Kidney (tissue), 14 donors: Measurements from ENCODE around the gene TMEM33. TPM values are rescaled to one million over a fixed set of nuclear protein-coding genes. Genes with fewer than 3 reads are reported as not detected.

Experiments
- DNase-seq, 5 donors: peaks; one replicate each; pipeline ENCODE4 v3.0.0-alpha.2; 2013 to 2020
- FAIRE-seq: peaks from 2 replicates; lab custom pipeline; 2012; peaks lifted over from hg19 to GRCh38; lab: Jason Lieb, UNC
- H3K27ac ChIP-seq, 2 donors: one replicate each; pipeline ENCODE4 v1.7.0; 2013; ENCODE audit warnings: low read depth in 2 of 2, low read length in 2 of 2, inconsistent platforms in 1 of 2
- H3K27me3 ChIP-seq: one replicate; pipeline ENCODE4 v1.7.1; 2013; ENCODE audit warnings: low read length, inconsistent platforms; ENCODE audit not compliant: control insufficient read depth, insufficient read depth
- H3K36me3 ChIP-seq, 3 donors: one replicate each; pipeline versions ENCODE4 v1.7.0 to v1.7.1; 2013; ENCODE audit warnings: low read length in 3 of 3, control low read depth in 1 of 3, inconsistent platforms in 1 of 3; ENCODE audit not compliant: insufficient read depth in 3 of 3, control insufficient read depth in 2 of 3
- H3K4me1 ChIP-seq, 3 donors: one replicate each; pipeline versions ENCODE4 v1.7.0 to v1.7.1; 2013; ENCODE audit warnings: low read length in 3 of 3, inconsistent platforms in 1 of 3, low read depth in 1 of 3; ENCODE audit not compliant: control insufficient read depth in 2 of 3, insufficient read depth in 2 of 3
- H3K4me3 ChIP-seq, 3 donors: one replicate each; pipeline versions ENCODE4 v1.7.0 to v1.8.1; 2013; ENCODE audit warnings: low read length in 3 of 3, control low read depth in 1 of 3, inconsistent platforms in 1 of 3
- H3K9ac ChIP-seq, 3 donors: one replicate each; pipeline versions ENCODE4 v1.7.0 to v1.7.1; 2013; ENCODE audit warnings: low read length in 3 of 3, control low read depth in 1 of 3, inconsistent platforms in 1 of 3
- H3K9me3 ChIP-seq, 3 donors: one replicate each; pipeline versions ENCODE4 v1.7.0 to v1.7.1; 2013; ENCODE audit warnings: low read length in 3 of 3, control low read depth in 1 of 3, inconsistent platforms in 1 of 3; ENCODE audit not compliant: control insufficient read depth in 2 of 3, insufficient read depth in 1 of 3
- intact Hi-C: fragments of 100-400 bp; cut with DNase I; formaldehyde crosslinking; loops from one replicate; pipeline ENCODE4 v1.11.1; 2022
- polyA plus RNA-seq: library from polyadenylated mRNA; stranded (reverse); fragments of 350-450 nt; fragmentation: Illumina TruSeq; extraction: RNeasy Lipid Tissue Mini Kit (QIAGEN cat#74804); gene quantifications from one replicate; pipeline ENCODE4 v1.2.3, GENCODE V29; 2014; ENCODE audit warnings: low read depth, low replicate concordance; ENCODE audit not compliant: insufficient read depth
- total RNA-seq: library from RNA; stranded (reverse); fragmentation: NEBNext Ultra II Directional; extraction: Animal tissue kit (Norgen Biotek cat#: 25700); gene quantifications from one replicate; pipeline ENCODE4 v1.2.1, GENCODE V29; 2021
- TF ChIP-seq, protein P1 (sequence below): IDR thresholded peaks from 3 replicates; pipeline ENCODE4 v1.5.1; 2012; ENCODE audit warnings: mild to moderate bottlenecking, moderate library complexity, borderline replicate concordance; ENCODE audit not compliant: insufficient read depth; ENCODE audit errors: extremely low read depth
- donor health status: control.
- donor health status: control.
- donor health status: control.
- donor health status: control.
- donor health status: control.
- donor health status: DM: yes; HTN: yes; CAD: no.
- donor health status: Normal renal cell carcinoma (clear cell type).

TMEM33 gene
- total and polyA plus RNA-seq, 2 donors from 2014 or later: 20.3 to 63.8 TPM

DNA sequence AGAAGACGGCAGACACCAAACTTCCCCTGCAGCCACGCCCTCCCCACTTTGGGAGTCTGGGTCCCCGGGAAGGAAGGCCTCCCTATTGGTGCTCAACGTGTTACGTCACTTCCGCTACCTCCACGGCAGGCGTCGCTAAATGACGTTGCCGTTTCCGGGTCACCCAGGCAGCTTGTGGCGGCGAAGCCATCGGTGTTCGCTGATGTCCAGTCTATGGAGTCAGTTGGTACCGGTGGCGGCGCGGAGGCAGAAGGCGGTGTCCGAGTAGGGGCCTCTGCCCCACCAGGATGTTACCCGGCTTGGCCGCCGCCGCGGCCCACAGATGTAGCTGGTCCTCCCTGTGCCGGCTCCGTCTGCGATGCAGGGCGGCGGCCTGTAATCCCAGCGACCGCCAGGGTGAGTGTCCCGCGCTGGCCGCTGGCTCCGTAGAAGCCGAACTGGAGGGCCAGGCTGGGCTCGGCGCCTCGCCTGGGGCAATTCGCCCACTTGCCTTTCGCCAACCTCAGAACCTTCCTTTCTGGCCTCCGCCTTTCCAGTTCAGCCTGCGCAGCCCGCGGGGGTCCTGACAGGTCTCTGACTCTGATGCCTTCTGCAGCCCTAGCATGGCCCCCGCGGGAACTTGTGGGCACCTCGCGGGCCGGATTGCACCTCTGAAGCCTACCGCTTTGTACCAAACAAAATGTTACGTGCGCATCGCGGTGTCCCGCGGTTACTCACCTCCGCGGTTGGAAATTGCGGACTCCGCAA, 55.3 kb downstream of the TMEM33 start, which contains the start of gene SLC30A9:
SLC30A9 (plus strand) TSS at position 166 of the 747 bp plus-strand sequence; CDS start at position 288, 122 bp downstream.
- Histone ChIP-seq H3K4me1 (peaks cover 3 to 21% (median 8%) of the 10 kb centered on the region in 3 donors), H3K9me3 (no peaks in the 10 kb centered on the region), H3K27ac (peak within 1 kb of the TSS; percentile 29 to 73), H3K36me3 (no peaks in the 10 kb centered on the region), H3K9ac (peak within 1 kb of the TSS; percentile 86 to 99 (median 95)), H3K4me3 (peak within 1 kb of the TSS; percentile 86 to 95 (median 94)), H3K27me3 (no peaks in the 10 kb centered on the region)
- TF ChIP-seq, protein P1, sequence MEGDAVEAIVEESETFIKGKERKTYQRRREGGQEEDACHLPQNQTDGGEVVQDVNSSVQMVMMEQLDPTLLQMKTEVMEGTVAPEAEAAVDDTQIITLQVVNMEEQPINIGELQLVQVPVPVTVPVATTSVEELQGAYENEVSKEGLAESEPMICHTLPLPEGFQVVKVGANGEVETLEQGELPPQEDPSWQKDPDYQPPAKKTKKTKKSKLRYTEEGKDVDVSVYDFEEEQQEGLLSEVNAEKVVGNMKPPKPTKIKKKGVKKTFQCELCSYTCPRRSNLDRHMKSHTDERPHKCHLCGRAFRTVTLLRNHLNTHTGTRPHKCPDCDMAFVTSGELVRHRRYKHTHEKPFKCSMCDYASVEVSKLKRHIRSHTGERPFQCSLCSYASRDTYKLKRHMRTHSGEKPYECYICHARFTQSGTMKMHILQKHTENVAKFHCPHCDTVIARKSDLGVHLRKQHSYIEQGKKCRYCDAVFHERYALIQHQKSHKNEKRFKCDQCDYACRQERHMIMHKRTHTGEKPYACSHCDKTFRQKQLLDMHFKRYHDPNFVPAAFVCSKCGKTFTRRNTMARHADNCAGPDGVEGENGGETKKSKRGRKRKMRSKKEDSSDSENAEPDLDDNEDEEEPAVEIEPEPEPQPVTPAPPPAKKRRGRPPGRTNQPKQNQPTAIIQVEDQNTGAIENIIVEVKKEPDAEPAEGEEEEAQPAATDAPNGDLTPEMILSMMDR: peak; percentile 2
- intact Hi-C loops: no loop called here
- DNase-seq (peak; percentile 96 to 99 (median 98)), FAIRE-seq (peak; percentile 84)

DNA sequence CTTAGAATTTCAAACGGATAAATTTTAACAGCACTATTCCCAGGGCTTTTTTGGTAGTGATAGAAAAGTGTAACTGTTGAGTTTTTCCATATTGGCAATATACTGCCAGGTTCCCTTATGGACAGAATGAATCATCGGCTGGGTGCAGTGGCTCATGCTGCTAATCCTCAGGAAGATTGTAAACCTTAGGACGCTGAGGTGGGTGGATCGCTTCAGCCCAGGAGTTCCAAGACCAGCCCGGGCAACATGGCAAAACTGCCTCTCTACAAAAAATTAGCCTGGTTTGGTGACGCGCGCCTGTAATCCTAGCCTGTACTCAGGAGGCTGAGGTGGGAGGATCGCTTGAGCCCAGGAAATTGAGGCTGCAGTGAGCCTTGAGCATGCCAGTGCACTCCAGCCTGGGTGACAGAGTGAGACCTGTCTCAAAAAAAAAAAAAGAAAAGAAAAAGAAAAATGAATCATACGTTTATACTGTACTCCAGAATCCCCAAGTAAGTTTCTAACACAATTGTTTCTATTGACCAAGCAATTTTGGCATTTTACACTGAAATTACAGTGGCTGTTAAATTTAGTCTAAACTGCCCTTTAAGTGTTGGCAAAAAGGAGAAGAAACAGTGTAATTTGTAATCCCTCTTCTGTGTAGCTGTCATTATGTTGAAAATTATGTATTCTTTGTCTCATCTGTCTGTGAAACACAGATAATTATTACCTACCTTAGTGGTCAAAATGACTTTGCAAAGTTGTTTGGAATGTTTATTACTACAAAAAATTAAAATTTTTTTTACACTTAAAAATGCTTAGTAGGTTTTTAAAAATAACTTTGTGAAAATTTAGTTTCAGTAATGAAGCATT, 56.9 kb downstream of the TMEM33 start:
- DNase-seq: no peak
- H3K4me3 ChIP-seq: peak overlapping the region in 2 of 3 donors; percentile 86 to 95
- peak overlapping the region in 1 of 3 donors; percentile 86 for H3K9ac ChIP-seq
- H3K36me3 ChIP-seq: no peaks in the 10 kb centered on the region
- H3K27ac ChIP-seq: no peak overlapping the region
- no peaks in the 10 kb centered on the region for H3K9me3 ChIP-seq
- no peak for FAIRE-seq
- TF ChIP-seq, protein P1: no peak
- H3K27me3 ChIP-seq: no peaks in the 10 kb centered on the region
- intact Hi-C loops: no loop called here
- H3K4me1 ChIP-seq: peaks cover 3 to 21% (median 8%) of the 10 kb centered on the region in 3 donors

DNA sequence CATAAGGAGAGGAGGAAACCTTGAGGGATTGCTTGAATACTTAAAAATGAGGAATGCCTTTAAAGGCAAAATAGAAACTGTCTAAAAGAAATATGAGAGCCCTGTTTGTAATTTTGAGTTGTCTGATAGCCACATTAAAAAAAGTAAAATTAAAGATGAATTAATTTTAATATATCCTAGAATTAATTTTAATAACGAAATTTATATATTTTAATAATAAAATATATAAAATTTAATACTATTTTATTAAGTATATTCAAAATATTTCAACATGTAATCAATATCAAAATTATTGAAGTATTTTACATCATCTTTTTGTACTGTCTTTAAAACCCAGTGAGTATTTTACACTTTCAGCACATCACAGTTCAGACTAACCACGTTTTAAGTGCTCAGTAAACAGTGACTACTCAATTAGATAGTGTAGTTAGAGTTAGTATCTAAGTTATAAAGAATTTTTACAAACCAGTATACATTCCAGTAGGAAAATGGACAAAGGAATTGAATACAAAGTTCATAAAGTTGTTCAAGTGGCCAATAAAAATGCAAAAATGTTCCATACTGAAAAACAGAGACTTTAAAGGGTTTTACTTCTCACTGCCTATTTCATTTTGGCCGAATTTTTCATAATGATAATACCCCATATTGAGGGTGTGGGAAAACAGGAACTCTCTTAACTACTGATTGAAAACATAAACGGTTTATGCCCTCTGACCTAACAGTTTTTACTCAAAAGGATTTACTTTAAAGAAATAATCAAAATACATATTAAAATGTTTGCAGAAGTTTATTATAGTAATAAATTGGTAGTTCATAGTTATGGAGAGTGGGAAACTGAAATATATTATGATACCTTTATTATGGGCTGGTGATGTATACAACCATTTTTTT, 58.0 kb downstream of the TMEM33 start:
- TF ChIP-seq, protein P1: no peak

More for the DNA sequence above, 58.0 kb downstream of the TMEM33 start:
- peak; percentile 78 for FAIRE-seq
- no peak overlapping the region for H3K4me3 ChIP-seq
- intact Hi-C loops: no loop called here
- H3K36me3 ChIP-seq: no peaks in the 10 kb centered on the region
- no peaks in the 10 kb centered on the region for H3K9me3 ChIP-seq
- peaks cover 3 to 21% (median 8%) of the 10 kb centered on the region in 3 donors for H3K4me1 ChIP-seq
- no peaks in the 10 kb centered on the region for H3K27me3 ChIP-seq
- H3K27ac ChIP-seq: no peak overlapping the region
- H3K9ac ChIP-seq: no peak overlapping the region
- DNase-seq: no peak
